GM18502 (cell line): ENCODE results near the gene TMEM178B.
"Not testable (repeated sequence)": the region's sequence is repeated elsewhere in the genome, so short reads cannot be mapped to it uniquely, and the experiment has no call there.

ENCODE experiments used
- ATAC-seq: cut with Tn5 transposase; IDR thresholded peaks from one replicate; pipeline ENCODE4 v1.9.1; 2021; ENCODE audit warnings: mild to moderate bottlenecking; ENCODE audit not compliant: unreplicated experiment, poor library complexity

Gene TMEM178B

DNA sequence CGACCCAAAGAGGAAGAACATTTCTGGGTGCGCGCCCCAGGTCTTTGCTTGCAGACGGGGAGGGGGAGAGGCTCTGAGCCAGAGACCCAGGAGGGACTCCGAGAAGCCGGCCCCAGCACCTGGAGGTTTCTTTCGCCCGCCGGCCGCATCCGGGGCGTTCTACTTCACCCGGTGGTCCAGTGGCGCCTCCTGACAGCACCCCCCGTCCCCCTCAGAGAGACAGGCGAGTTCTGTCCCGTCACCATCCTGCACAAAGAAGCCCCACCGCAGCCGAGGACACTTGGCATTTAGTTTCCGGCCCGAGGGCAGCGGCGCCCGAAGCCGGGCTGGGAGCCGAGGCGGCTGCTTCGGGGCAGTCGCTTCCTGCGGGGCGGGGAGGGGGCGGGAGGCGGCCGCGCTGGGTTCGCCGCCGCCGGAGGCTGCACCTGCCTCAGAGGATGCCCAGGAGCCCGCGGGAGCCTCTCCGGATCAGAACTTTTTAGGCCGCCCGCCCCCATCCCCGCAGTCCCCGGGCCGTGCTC, at the start of gene TMEM178B:
Gene TMEM178B, plus strand, starts transcription at position 424 of the 521 bp plus-strand sequence.
- ATAC-seq: no peak

DNA sequence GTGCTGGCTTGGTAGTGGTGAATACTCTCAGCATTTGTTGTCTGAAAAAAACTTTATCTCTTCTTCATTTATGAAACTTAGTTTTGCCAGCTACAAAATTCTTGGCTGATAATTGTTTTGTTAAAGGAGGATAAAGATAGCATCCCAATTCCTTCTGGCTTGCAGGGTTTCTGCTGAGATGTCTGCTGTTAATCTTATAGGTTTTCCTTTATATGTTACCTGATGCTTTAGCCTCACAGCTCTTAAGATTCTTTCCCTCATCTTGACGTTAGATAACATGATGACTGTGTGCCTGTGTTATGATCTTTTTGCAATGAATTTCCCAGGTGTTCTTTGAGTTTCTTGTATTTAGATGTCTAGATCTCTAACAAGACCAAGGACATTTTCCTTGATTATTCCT, 49.2 kb upstream of the TMEM178B start:
- ATAC-seq: no peak

- no peak for ATAC-seq
Observed at GRCh38 chr7:141027043-141027442, 46.8 kb upstream of the TMEM178B start.

GRCh38 chr7:141028767-141029166, 45.1 kb upstream of the TMEM178B start:
- no peak for ATAC-seq

GRCh38 chr7:141032539-141033323, 41.1 kb upstream of the TMEM178B start:
- ATAC-seq: not testable (repeated sequence)

GRCh38 chr7:141038100-141038499, 35.8 kb upstream of the TMEM178B start:
- not testable (repeated sequence) for ATAC-seq

DNA sequence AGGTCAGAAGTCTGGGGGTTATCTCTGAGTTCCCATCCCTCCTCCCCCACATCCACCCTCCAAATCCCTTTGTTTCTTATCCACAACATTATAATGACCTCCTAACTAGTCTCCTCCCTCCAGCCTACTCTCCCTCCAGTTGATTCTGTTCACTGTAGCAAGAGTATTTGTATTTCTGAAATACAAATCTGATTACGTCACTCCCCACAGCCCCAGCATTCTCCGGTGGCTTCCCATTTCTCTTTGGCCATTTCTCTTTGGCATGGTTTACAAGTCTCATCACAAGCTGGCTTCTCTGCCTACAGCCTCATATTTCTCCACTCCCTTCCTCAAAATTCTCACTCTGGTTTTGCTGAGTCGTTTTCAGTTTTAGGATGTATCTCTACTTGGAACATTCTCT, 34.5 kb upstream of the TMEM178B start:
- ATAC-seq: no peak

DNA sequence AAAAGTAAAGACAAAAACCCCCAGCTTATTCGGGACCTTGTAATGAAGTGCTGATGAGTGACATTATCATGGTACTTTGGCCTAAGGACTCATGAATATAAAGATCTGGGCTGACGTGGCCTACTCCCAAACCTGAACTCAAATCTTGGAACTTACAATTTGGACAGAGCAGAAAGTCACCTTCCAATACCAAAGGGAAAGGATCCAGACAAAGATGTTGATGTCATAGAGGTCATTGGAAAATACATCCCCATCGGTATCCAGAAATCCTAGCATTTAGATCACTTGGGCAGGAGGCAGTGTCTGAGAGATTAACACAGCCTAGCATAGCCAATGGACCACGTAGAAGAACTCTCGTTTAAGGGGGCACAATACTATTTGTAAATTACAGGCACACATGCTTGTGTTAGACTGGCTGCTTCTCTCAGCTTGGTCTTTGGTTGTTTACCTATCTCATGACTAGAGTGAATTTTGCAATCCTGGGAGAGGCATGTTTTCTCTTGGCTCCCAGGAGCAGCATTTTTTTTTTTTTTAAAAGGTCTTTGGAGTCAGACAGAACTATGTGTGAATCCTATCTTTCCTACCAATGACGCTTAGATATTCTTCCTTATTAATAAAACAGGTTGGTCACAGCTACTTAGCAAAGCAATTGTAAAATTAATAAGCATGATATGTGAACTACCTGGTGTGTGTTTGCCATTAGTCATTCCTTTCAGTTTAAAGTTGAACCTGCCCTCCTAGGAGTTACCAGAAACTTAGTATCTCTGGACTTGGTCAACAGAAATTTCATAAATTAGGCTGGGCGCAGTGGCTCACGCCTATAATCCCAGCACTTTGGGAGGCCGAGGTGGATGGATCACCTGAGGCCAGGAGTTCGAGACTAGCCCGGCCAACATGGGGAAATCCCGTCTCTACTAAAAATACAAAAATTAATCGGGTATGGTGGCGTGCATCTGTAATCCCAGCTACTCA, 31.4 kb upstream of the TMEM178B start:
- no peak for ATAC-seq

GRCh38 chr7:141043616-141044015, 30.2 kb upstream of the TMEM178B start:
- ATAC-seq: no peak

GRCh38 chr7:141045126-141045841, 28.6 kb upstream of the TMEM178B start:
- no peak for ATAC-seq

GRCh38 chr7:141045842-141046620, 27.8 kb upstream of the TMEM178B start:
- no peak for ATAC-seq

- ATAC-seq: no peak
Observed at GRCh38 chr7:141053626-141054025, 20.2 kb upstream of the TMEM178B start.

GRCh38 chr7:141055146-141055545, 18.7 kb upstream of the TMEM178B start:
- ATAC-seq: no peak

GRCh38 chr7:141057788-141058187, 16.1 kb upstream of the TMEM178B start:
- ATAC-seq: no peak

DNA sequence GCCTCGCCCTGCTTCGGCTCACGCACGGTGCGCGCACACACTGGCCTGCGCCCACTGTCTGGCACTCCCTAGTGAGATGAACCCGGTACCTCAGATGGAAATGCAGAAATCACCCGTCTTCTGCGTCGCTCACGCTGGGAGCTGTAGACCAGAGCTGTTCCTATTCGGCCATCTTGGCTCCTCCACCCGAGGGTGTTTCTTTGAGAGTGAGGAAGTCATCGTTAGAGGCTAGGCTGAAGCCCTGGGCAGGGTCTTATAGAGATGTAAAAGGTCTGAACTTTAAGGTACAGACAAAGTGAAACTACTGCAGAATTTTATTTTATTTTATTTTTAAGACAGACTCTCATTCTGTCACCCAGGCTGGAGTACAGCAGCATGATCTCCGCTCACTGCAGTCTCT, 6.0 kb upstream of the TMEM178B start:
- ATAC-seq: not testable (repeated sequence)

DNA sequence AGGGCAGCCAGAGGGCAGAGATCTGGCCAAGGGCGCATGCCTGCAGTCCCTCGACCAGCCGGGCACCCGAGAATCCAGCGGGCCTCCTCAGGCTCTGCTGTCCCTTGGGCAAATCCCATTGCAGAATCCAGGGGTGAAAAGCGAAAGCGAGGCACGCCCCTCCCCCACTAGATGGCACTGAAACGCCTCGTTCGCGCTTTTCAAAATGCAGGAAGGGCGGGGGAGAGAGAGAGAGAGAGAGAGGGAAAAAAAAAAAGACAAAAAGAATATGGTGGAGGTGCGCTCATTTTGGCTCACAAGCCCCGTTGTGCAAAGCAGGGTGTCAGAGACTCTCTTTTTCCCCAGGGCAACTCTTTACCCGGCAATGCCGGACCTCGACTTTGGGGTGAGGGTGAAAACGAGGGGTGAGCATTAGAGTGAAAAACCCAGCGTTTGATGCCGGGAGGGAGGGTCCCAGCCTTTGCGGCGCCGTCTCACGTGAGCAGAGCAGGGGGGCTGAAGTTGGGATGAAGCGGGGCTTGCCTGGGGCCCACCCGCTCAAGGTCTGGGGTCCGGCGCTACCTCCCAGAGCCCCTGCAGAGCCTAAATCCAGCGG, 2.5 kb upstream of the TMEM178B start:
- ATAC-seq: no peak

DNA sequence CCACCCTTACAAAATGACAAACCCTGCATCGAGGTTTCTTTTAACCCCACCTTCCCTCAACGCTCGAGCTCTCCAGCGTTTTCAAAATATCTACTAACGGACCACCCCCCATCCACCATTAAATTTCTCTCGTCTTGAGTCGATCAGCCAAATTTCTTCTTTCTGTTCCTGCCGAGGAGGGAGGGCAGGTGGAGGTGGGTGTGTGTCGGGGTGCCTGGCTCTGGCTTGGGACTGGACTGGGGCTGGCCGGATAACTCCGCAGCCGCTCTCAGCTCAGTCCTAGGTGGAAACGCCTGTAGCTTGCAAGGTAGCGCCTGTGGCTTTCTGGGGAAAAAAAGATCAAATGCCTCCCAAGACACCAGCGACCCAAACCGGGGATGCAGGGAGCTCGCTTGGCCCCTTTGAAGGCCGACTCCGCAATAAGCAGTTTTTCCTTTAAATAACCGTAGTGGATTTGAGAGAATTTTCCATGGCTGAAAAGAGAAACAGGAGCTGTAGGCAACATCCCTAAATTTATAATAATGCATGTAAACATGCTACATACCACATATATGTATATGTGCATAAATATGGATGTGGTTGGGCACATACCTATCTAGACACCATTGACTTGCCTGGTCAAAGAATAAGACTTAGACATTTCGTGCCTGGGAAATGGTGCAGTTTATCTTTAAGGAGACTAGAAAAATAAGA, 1.9 kb upstream of the TMEM178B start:
- ATAC-seq: no peak

- no peak for ATAC-seq
Observed at GRCh38 chr7:141072548-141073172, 1.2 kb upstream of the TMEM178B start.
